Esophagus squamous epithelium (tissue), 5 donors: ENCODE measurements around the gene SPATS2L. TPM values are rescaled to one million over a fixed set of nuclear protein-coding genes. Genes with fewer than 3 reads are reported as not detected.

ENCODE experiments used
- DNase-seq: peaks from one replicate; lab custom pipeline; 2025; lab: John Stamatoyannopoulos, UW
- H3K27ac ChIP-seq, 4 donors: fragments of 200-600 bp; sonication (generic); one replicate each; pipeline ENCODE4 v1.5.1; 2016 to 2019; ENCODE audit warnings: mild to moderate bottlenecking in 1 of 4
- H3K27me3 ChIP-seq, 4 donors: fragments of 200-600 bp; sonication (generic); 1 replicate in 3 of 4; 2 replicates in 1 of 4; pipeline versions ENCODE4 v1.5.1 to v1.6.0; 2017 to 2021; ENCODE audit warnings: antibody characterized with exemption in 1 of 4
- H3K36me3 ChIP-seq, 3 donors: fragments of 200-600 bp; sonication (generic); one replicate each; pipeline ENCODE4 v1.5.1; 2016 to 2019
- H3K4me1 ChIP-seq, 3 donors: fragments of 200-600 bp; sonication (generic); one replicate each; pipeline ENCODE4 v1.5.1; 2017 to 2019
- H3K4me3 ChIP-seq, 4 donors: fragments of 200-600 bp; sonication (generic); 1 replicate in 3 of 4; 2 replicates in 1 of 4; pipeline ENCODE4 v1.5.1; 2016 to 2019; ENCODE audit warnings: mild to moderate bottlenecking in 2 of 4, moderate library complexity in 1 of 4
- H3K9me3 ChIP-seq, 3 donors: fragments of 200-600 bp; sonication (generic); one replicate each; pipeline ENCODE4 v1.5.1; 2016 to 2019
- CTCF ChIP-seq, 6 experiments: fragments of 450-650 bp in 4 of 6; fragments of 200-600 bp in 2 of 6; sonication (generic) in 2 of 6; IDR thresholded peaks; one replicate each; pipeline ENCODE4 v1.5.1; 2016 to 2019; ENCODE audit warnings: antibody characterized with exemption in 6 of 6, mild to moderate bottlenecking in 4 of 6, moderate library complexity in 4 of 6
- POLR2A ChIP-seq, 4 donors: fragments of 450-650 bp; IDR thresholded peaks; one replicate each; pipeline ENCODE4 v1.6.1; 2017; ENCODE audit warnings: antibody characterized with exemption in 4 of 4, mild to moderate bottlenecking in 4 of 4, moderate library complexity in 3 of 4
- WGBS, 2 donors: methylation state at CpG; one replicate each; pipeline ENCODE4 v1.1.5; 2018; 5-methylcytosine and 5-hydroxymethylcytosine counted together
- intact Hi-C: fragments of 100-400 bp; cut with DNase I; formaldehyde crosslinking; loops from one replicate; pipeline ENCODE4 v1.15.0; 2022
- total RNA-seq, 4 donors: library from RNA; depleted of rRNA; stranded (reverse); fragments of >200 nt; gene quantifications; one replicate each; pipeline ENCODE4 v1.1.0, GENCODE V29; 2016
- donor health status: DM: yes; HTN: yes; CAD: no.

The SPATS2L gene
- total RNA-seq, 4 donors from 2014 or later: 53.2 to 91.9 (median 68.3) TPM

GRCh38 chr2:200396781-200397242 is 90.3 kb downstream of the SPATS2L start:
- Histone ChIP-seq H3K4me3 (no peak overlapping the region), H3K9me3 (no peaks in the 10 kb centered on the region), H3K4me1 (no peaks in the 10 kb centered on the region), H3K27ac (no peak overlapping the region), H3K36me3 (peaks cover 0 to 20% (median 0%) of the 10 kb centered on the region in 3 donors), H3K27me3 (no peaks in the 10 kb centered on the region)
- WGBS, 2 donors: 81 to 93% methylated on average over 2 of the region's 2 CpGs
- TF ChIP-seq CTCF (IDR thresholded peaks at IDR 0.05) (no peak), POLR2A (IDR thresholded peaks at IDR 0.05) (no peak)
- no peak for DNase-seq
- intact Hi-C loops: no loop called here

- no peak for TF ChIP-seq POLR2A (IDR thresholded peaks at IDR 0.05)
- no peak for TF ChIP-seq CTCF (IDR thresholded peaks at IDR 0.05)
- no peak for DNase-seq
- H3K4me1 ChIP-seq: no peaks in the 10 kb centered on the region
- no peaks in the 10 kb centered on the region for H3K27me3 ChIP-seq
- no peaks in the 10 kb centered on the region for H3K9me3 ChIP-seq
- WGBS, 2 donors: 70 to 77% methylated on average over 4 of the region's 4 CpGs
- intact Hi-C loops: no loop called here
- peaks cover 0 to 15% (median 0%) of the 10 kb centered on the region in 3 donors for H3K36me3 ChIP-seq
- H3K27ac ChIP-seq: no peak overlapping the region
- no peak overlapping the region for H3K4me3 ChIP-seq
Measured at GRCh38 chr2:200397785-200398184, 91.3 kb downstream of the SPATS2L start.

- no peak for TF ChIP-seq POLR2A (IDR thresholded peaks at IDR 0.05)
- TF ChIP-seq CTCF (IDR thresholded peaks at IDR 0.05): no peak
Measured at GRCh38 chr2:200399046-200399445, 92.6 kb downstream of the SPATS2L start.

GRCh38 chr2:200399636-200400035 is 93.1 kb downstream of the SPATS2L start:
- H3K9me3 ChIP-seq: no peaks in the 10 kb centered on the region
- peaks cover 0 to 1% (median 0%) of the 10 kb centered on the region in 3 donors for H3K4me1 ChIP-seq
- TF ChIP-seq POLR2A (IDR thresholded peaks at IDR 0.05) (no peak), CTCF (IDR thresholded peaks at IDR 0.05) (no peak)
- H3K36me3 ChIP-seq: peaks cover 0 to 11% (median 0%) of the 10 kb centered on the region in 3 donors
- no peak for DNase-seq
- 90 to 100% methylated on average over 1 of the region's 1 CpG for WGBS, 2 donors
- no peaks in the 10 kb centered on the region for H3K27me3 ChIP-seq
- intact Hi-C loops: no loop called here
- no peak overlapping the region for H3K27ac ChIP-seq
- no peak overlapping the region for H3K4me3 ChIP-seq

More at GRCh38 chr2:200399046-200399445, 92.6 kb downstream of the SPATS2L start:
- H3K27ac ChIP-seq: no peak overlapping the region
- no peaks in the 10 kb centered on the region for H3K9me3 ChIP-seq
- 44 to 57% methylated on average over 1 of the region's 1 CpG for WGBS, 2 donors
- H3K27me3 ChIP-seq: no peaks in the 10 kb centered on the region
- H3K4me1 ChIP-seq: no peaks in the 10 kb centered on the region
- H3K36me3 ChIP-seq: peaks cover 0 to 6% (median 0%) of the 10 kb centered on the region in 3 donors
- no peak overlapping the region for H3K4me3 ChIP-seq
- DNase-seq: no peak
- intact Hi-C loops: no loop called here

GRCh38 chr2:200403814-200404213 is 97.3 kb downstream of the SPATS2L start:
- no peak for TF ChIP-seq CTCF (IDR thresholded peaks at IDR 0.05)
- no peak for TF ChIP-seq POLR2A (IDR thresholded peaks at IDR 0.05)
- no peak for DNase-seq
- Histone ChIP-seq H3K9me3 (no peaks in the 10 kb centered on the region), H3K36me3 (peaks cover 0 to 12% (median 0%) of the 10 kb centered on the region in 3 donors), H3K27me3 (no peaks in the 10 kb centered on the region), H3K27ac (no peak overlapping the region), H3K4me3 (no peak overlapping the region), H3K4me1 (peaks cover 0 to 43% (median 20%) of the 10 kb centered on the region in 3 donors)
- intact Hi-C loops: no loop called here
- 87 to 94% methylated on average over 4 of the region's 4 CpGs for WGBS, 2 donors
